NCI-H524 treated with DMSO at 0.1 percent for 48 hours (cell line): ENCODE measurements around the gene GLT1D1.

Experiments used
- DNase-seq: peaks from one replicate; lab custom pipeline; 2025; lab: John Stamatoyannopoulos, UW

GLT1D1 gene

GRCh38 chr12:128856035-128856790 is 2.9 kb downstream of the GLT1D1 start:
- DNase-seq: no peak

- DNase-seq: no peak
Measured at GRCh38 chr12:128856791-128857078, 3.5 kb downstream of the GLT1D1 start.

DNA sequence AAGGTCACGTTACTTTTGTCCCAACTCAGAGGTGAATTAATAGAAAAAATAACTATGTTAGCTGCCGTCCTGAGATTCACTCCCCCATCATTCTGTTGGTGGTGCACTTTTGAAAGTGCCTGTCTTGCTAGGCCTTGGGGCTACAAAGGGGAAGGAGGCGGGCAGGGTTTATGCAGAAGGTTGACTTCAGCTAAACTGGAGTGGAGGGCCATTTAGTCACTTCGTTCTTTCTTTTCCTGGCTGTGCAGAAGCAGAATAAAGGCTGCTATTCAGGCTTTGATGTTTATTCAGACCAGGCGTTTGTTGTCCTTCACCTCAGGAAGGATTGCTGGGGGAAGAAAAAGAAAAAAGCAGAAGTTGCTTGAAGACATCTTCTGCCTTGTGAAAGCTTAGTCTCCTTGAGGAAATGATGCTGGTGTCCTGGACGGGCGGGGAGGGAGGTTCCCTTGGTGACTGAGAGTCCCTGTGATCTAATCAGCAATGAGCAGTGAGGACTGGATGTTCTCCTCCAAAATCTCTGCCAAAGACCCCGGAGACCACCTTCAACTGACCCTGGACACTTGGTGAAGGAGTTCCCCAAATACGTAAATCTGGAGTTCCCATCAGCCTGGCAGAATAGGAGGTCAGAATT is 4.0 kb downstream of the GLT1D1 start:
- DNase-seq: no peak

DNA sequence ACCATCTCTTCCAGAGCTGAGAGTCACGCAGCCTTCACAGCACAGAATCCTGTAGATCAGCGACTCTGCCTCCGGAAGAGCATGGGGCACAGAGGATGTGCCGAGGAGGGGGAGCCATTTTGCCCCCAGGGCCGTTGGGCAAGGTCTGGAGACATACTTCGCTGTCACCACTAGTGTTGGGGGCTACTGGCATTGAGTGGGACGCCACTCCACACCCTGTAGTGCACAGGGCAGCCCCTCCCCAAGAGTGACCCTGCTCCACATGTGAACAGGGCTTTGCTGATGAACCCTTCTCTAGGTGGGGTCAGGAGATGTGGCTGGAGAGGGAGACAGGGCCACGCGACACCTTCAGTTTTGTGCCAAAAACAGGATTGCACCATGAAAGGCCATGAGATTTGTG is 6.0 kb downstream of the GLT1D1 start:
- no peak for DNase-seq

DNA sequence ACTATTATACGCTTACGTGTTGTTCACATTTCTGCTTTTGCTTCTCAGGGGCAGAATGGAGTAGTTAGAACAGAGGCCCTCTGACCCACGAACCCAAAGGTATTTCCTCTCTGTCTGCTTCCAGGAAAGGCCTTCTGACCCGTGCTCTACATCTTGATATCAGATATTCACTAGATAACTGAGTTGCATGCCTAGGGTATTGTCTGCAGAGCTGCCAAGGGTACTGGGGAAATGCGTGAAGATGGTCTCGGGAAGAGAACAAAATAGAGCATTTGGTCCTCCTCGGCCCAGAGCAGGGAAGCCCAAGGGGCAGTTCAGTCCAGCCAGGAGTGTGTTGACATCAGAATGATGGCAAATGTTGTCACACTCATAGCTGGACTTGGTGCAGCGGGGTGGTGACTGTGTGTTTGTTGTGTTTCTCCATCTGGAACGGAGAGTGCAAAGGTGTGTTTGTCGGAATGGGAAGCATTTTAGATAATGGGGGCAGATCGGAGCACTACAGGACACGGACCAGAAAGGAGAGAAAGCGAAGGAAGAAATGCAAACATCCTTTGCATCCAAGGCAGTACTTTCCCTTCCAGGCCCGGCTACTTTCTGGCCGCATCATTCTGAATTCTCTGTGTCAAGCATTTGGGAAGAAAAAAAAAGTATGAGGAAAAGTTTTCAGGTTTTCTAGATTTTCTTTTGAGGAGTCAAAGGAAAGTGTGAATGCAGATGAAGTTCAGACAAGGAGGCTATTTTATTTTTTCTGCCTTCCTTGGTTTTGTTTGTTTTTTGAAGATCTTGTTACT is 8.1 kb downstream of the GLT1D1 start:
- DNase-seq: no peak

GRCh38 chr12:128863957-128864356 is 10.7 kb downstream of the GLT1D1 start:
- DNase-seq: no peak

DNA sequence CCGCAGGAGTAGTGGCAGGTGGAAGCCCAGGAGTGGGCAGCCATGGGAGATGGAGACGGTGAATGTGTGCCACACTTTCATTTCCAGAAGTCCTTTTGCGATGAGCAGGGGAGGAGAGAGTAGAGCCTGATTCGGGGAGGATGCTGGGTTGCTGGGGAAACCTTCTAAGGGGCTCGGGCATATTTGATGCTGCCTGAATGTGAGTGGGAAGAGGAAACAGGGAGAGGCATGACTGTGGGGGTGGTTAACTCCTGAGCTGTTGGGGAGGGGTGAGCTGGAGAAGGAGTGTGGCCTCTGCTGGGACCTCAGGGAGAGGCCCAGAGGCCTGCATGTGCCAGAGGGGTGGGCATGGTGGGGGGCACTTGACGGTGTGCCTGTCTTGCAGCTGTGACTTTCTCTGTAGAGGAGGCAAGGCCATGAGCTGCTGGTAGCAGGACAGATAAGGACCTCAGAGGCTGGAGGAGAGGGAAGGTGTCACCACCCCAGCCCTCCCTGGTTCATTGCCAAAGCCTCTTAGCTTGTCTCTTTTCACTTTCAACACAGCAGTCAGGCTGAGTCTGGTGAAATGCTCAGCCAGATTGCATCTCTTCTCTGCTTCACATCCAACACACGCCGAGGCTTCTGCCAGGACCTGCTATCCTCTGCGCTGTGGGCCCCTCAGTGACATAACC is 11.4 kb downstream of the GLT1D1 start:
- DNase-seq: no peak

- no peak for DNase-seq
Measured at GRCh38 chr12:128867466-128867865, 14.2 kb downstream of the GLT1D1 start.

- no peak for DNase-seq
Measured at GRCh38 chr12:128871516-128871892, 18.2 kb downstream of the GLT1D1 start.

GRCh38 chr12:128872303-128872702 is 19.0 kb downstream of the GLT1D1 start:
- no peak for DNase-seq

DNA sequence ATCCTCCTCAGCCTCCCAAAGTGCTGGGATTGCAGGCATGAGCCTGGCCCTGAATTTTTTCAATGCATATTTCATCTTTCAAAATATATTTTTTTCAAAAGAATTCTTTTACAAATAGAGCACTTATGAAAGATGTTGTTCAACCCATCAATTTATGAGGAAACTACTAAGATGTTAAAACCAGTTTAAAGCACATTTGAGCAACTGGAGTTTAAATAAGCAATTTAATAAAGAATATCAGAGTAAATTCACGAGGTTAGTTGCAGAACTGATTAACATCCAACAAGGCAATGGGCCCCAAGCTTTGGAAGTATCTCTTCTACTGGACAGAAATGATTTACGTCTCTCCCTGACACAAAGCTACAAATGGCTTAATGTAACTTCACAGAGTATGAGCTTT is 23.3 kb downstream of the GLT1D1 start:
- DNase-seq: no peak

DNA sequence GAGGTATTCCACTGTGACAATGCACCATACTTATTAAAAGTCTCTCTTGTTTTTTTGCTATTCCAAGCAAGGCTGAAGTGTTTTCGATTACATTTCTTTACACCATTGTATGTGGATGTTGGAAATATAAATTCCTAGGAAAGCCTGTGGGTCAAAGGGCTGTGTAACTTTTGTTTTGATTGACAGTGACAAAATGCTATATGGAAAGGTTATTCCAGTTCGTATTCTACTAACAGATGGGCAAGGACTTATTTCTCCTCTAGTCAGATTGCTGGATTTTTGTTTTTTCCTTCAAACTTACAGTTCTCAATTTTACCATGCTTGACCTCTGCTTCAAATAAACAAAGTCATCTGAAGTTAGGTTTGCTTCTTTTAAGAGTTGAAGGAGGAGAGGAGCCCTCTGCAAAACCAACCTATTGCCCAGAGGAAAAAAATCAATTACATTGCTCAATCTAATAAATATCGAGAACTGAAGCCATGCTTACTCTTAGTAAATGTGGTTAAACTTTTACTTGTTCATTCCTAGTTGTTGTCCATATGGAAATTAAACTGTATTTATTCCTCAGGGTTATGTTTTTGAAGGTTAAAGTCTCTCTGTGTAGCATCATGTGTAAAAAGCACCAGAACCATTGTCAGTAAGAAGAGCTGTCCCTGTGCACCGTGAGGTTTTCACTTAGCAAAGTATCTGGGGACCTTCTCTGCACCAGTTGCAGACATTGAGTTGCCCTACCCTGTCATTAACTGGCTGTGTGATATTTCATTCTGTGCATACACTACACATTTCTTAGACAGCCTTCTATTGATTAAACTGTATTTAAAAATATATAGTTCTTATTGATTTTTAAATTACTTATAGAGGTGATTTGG is 26.9 kb downstream of the GLT1D1 start:
- DNase-seq: no peak

DNA sequence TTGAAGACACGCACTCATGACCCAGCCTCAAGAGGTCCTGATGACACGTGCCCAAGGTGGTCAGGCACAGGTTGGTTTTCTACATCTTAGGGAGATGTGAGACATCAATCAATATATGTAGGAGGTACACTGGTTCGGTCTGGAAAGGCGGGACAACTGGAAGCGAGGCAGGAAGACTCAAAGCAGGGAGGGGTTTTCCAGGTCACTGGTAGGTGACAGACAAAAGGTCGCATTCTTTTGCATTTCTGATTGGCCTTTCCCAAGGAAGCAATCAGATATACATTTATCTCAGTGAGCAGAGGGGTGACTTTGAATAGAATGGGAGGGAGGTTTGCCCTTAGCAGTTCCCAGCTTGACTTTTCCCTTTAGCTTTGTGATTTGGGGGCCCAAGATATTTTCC is 38.6 kb downstream of the GLT1D1 start:
- DNase-seq: no peak

GRCh38 chr12:128903236-128903635 is 50.0 kb downstream of the GLT1D1 start:
- DNase-seq: peak; percentile 82

GRCh38 chr12:128905003-128905544 is 51.8 kb downstream of the GLT1D1 start:
- DNase-seq: no peak

DNA sequence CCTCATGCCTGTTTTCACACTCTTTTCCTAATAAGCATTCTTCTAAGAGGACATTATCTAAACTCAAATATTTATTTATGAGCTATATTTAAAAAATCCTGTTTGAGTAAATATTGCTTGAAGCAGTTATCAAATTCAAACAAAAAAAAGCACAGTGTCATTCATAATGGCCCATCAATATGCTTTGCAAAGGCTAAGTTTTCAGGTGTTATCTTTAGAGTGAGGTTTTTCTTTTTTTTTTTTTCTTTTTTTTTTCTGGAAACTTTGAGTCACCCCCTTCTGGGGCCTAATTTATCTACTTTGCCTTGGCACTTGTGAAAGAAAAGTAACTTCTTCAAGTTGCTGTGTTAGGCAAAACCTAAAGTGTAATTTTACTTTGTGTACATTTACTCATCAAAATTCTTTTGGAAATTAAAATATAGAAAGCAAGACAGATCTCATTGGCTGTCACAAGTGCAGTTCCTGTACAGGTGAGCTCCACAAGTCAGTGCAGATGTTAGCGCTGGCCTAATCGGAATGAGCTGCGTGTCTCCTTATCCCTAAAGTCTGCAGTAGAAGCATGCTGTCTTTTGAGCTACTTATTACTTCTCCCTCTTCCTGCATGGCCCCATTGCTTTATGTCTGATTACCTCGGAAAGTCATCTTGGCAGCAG is 53.3 kb downstream of the GLT1D1 start:
- DNase-seq: no peak

DNA sequence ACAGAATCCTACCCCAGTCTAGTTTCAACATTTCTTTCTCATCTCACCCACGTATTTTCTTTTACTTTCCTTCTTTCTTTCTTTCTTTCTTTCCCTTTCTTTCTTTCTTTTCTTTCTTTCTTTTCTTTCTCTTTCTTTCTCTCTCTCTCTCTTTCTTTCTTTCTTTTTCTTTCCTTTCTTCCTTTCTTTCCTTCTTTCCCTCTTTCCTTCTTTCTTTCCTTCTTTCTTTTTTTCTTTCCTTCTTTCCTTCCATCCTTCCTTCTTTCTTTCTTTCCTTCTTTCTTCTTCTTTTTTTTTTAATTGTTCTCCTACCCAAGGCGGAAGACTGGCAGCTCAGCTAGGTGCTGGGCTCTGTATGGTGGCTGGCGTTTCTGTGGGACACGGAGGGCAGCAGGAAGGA is 55.0 kb downstream of the GLT1D1 start:
- no peak for DNase-seq

DNA sequence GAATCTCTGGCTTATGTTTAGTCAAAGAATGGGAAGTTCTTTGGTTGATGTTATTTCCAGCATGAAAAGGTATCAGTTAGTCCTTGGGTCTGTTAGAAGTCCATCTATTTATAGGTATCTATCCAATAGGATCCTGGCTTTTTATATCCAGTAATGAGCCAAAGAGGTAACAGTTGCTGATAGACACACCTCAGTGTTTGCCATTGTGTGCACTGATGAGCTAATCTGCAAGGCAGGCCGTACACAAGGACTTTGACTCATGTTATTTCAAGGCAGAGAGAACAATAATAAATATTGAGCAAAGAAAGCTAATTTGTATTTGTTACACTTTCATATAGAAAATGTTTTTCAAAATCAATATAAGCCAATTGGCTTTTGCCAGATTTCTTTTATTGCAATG is 56.4 kb downstream of the GLT1D1 start:
- no peak for DNase-seq

GRCh38 chr12:128910629-128911028 is 57.4 kb downstream of the GLT1D1 start:
- DNase-seq: no peak

DNA sequence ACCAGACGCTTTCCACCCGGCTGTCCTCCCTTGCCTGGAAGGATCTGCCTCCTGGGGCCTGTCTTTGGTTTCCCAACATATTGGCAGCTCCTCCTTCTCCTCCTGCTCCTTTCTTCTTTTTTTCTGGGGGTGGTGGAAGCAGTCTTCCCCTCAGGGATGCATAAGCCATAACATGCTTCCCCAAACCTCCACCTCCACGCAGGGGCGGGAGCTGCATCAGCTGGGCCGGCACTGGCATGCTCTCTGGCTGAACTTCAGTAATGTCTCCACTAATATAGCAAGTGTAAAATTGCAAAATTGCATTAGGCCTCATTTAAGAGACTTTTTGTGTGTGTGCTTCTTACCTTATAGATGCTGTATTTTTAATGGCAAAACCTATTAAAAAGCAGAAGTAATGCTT is 58.6 kb downstream of the GLT1D1 start:
- DNase-seq: no peak
